ENCODE results near the gene SLC44A3.

SLC44A3 gene

DNA sequence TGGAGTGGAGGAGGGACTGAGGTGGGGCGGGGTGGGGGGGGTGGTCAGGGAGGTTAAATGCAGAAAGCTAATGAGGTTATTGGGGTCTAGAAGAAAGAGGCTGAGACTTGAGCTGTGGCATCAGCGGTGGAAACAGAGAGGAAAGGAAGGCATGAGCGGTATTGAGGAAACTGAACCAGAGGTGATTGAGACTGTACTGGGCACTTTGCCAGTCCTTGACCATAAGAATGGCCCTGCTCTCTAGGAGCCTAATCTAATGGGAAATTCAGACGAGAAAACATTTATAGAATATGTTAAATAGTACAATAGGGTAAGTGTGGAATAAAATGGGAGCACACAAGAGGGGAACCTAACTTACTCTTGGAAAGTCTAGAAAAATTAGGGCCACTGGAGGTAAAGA is 23.7 kb downstream of the SLC44A3 start:
- no peak overlapping the region for H3K4me3 ChIP-seq (IDR thresholded peaks at IDR 0.05; ENCODE audit: insufficient read depth, low read depth, low read length)
- H3K9ac ChIP-seq: no peak overlapping the region
- H3K4me2 ChIP-seq: no peak overlapping the region
- H3K36me3 ChIP-seq (ENCODE audit: insufficient read depth): no peaks in the 10 kb centered on the region
- H3K27ac ChIP-seq: no peak overlapping the region
- H3K4me1 ChIP-seq (ENCODE audit: low read depth, poor library complexity, severe bottlenecking): no peaks in the 10 kb centered on the region
- no peaks in the 10 kb centered on the region for H3K79me2 ChIP-seq (ENCODE audit: insufficient read depth, low read depth)
- TF ChIP-seq CTCF (conservative IDR thresholded peaks at IDR 0.05; ENCODE audit: low read depth, low read length): no peak
- H4K20me1 ChIP-seq (ENCODE audit: insufficient read depth): no peaks in the 10 kb centered on the region
- H3K27me3 ChIP-seq (ENCODE audit: insufficient read depth, low read depth): no peaks in the 10 kb centered on the region
- H2AFZ ChIP-seq (ENCODE audit: low read depth): no peak overlapping the region

- H3K4me3 ChIP-seq (IDR thresholded peaks at IDR 0.05; ENCODE audit: insufficient read depth, low read depth, low read length): no peak overlapping the region
- H3K27ac ChIP-seq: no peak overlapping the region
- no peak overlapping the region for H2AFZ ChIP-seq (ENCODE audit: low read depth)
- H3K4me1 ChIP-seq (ENCODE audit: low read depth, poor library complexity, severe bottlenecking): no peaks in the 10 kb centered on the region
- TF ChIP-seq CTCF (conservative IDR thresholded peaks at IDR 0.05; ENCODE audit: low read depth, low read length): no peak
- H3K79me2 ChIP-seq (ENCODE audit: insufficient read depth, low read depth): no peaks in the 10 kb centered on the region
- no peak overlapping the region for H3K9ac ChIP-seq
- no peaks in the 10 kb centered on the region for H4K20me1 ChIP-seq (ENCODE audit: insufficient read depth)
- H3K36me3 ChIP-seq (ENCODE audit: insufficient read depth): no peaks in the 10 kb centered on the region
- no peak overlapping the region for H3K4me2 ChIP-seq
- H3K27me3 ChIP-seq (ENCODE audit: insufficient read depth, low read depth): no peaks in the 10 kb centered on the region
These were observed 26.2 kb downstream of the SLC44A3 start for GRCh38 chr1:94846308-94846707.

DNA sequence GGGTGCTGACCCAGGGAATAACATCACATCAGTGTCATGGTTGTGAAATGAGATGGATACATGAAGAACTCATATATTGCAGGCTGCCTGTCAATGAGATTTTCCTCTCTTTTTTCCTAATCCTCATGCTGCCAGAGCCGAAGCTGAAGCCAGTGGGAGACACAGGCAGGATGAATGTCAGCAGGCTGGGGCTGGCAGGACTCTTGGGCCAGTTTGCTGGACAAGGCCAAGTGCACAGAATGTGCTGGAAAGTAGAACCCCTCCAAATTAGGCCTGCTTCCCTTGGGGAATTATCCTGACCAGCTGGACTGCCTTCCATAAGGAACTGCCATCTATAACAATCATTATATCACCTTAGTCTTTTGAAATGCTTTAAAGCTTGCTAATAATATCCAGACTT is 31.4 kb downstream of the SLC44A3 start:
- H3K79me2 ChIP-seq (ENCODE audit: insufficient read depth, low read depth): no peaks in the 10 kb centered on the region
- no peaks in the 10 kb centered on the region for H4K20me1 ChIP-seq (ENCODE audit: insufficient read depth)
- TF ChIP-seq CTCF (conservative IDR thresholded peaks at IDR 0.05; ENCODE audit: low read depth, low read length): no peak
- H3K27me3 ChIP-seq (ENCODE audit: insufficient read depth, low read depth): no peaks in the 10 kb centered on the region
- no peak overlapping the region for H3K4me3 ChIP-seq (IDR thresholded peaks at IDR 0.05; ENCODE audit: insufficient read depth, low read depth, low read length)
- no peaks in the 10 kb centered on the region for H3K4me1 ChIP-seq (ENCODE audit: low read depth, poor library complexity, severe bottlenecking)
- no peak overlapping the region for H2AFZ ChIP-seq (ENCODE audit: low read depth)
- no peak overlapping the region for H3K27ac ChIP-seq
- no peaks in the 10 kb centered on the region for H3K36me3 ChIP-seq (ENCODE audit: insufficient read depth)
- no peak overlapping the region for H3K9ac ChIP-seq
- H3K4me2 ChIP-seq: no peak overlapping the region

DNA sequence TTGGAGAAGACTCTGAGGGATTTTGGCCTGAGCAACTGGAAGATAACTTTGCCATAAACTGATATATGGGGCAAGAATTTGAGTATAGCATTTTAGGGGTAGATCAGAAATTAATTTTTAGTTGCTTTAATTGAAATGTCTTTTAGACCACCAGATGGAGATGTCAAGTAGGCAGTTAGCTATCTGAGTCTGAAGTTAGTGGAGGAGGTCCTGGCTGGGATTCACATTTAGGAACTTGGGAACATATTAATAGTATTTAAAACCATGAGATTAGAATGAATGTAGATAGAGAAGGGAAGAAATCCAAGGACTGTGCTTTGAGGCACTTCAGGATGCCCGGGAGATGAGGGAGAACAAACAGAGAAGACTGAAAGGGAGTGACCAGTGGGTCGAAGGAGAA is 32.6 kb downstream of the SLC44A3 start:
- H3K4me1 ChIP-seq (ENCODE audit: low read depth, poor library complexity, severe bottlenecking): no peaks in the 10 kb centered on the region
- H3K36me3 ChIP-seq (ENCODE audit: insufficient read depth): no peaks in the 10 kb centered on the region
- H3K79me2 ChIP-seq (ENCODE audit: insufficient read depth, low read depth): no peaks in the 10 kb centered on the region
- no peak overlapping the region for H3K4me3 ChIP-seq (IDR thresholded peaks at IDR 0.05; ENCODE audit: insufficient read depth, low read depth, low read length)
- no peak overlapping the region for H3K9ac ChIP-seq
- H4K20me1 ChIP-seq (ENCODE audit: insufficient read depth): no peaks in the 10 kb centered on the region
- no peak overlapping the region for H2AFZ ChIP-seq (ENCODE audit: low read depth)
- H3K4me2 ChIP-seq: no peak overlapping the region
- no peak for TF ChIP-seq CTCF (conservative IDR thresholded peaks at IDR 0.05; ENCODE audit: low read depth, low read length)
- H3K27me3 ChIP-seq (ENCODE audit: insufficient read depth, low read depth): no peaks in the 10 kb centered on the region
- H3K27ac ChIP-seq: no peak overlapping the region

All from KMS-11 (cell line).